ENCODE measurements around the gene PPP1R3E. TPM values are rescaled to one million over a fixed set of nuclear protein-coding genes. Genes with fewer than 3 reads are reported as not detected.

PPP1R3E gene
- total RNA-seq, 1 donor from 2014 or later: 14.6 TPM

GRCh38 chr14:23296012-23296777 is 6.5 kb downstream of the PPP1R3E start:
- ATAC-seq (no peak), DNase-seq (no peak)
- Histone ChIP-seq H3K27me3 (no peaks in the 10 kb centered on the region), H3K27ac (no peak overlapping the region), H3K9me3 (no peaks in the 10 kb centered on the region), H3K36me3 (peaks cover 18% of the 10 kb centered on the region), H3K4me3 (no peak overlapping the region), H3K4me1 (peaks cover 21% of the 10 kb centered on the region)
- no peak for TF ChIP-seq CTCF (IDR thresholded peaks at IDR 0.05)
- intact Hi-C loops (cut with DNase I): no loop called here

DNA sequence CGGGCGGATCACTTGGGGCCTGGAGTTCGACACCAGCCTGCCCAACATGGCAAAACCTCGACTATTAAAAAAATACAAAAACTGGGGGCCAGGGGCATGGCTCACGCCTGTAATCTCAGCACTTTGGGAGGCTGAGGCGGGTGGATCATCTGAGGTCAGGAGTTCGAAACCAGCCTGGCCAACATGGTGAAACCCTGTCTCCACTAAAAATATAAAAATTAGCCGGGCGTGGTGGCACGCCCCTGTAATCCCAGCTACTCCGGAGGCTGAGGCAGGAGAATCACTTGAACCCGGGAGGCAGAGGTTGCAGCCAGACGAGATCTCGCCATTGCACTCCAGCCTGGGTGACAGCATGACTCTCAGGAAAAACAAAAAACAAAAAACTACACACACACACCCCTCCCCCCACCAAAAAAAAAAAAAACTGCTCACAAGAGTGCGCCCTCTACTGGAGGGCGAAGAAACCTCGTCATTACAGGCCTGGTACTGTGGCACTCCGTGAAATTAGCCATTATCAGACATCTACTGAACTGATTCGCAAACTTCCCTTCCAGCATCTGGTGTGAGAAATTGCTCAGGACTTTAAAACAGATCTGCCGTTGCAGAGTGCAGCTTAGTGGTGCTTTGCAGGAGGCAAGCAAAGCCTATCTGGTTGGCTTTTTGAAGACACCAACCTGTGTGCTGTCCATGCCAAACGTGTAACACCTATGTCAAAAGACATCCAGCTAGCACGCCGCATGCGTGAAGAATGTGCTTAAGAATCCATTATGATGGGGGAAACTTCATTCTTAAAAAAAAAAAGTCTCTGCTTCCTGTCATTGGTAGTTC is 7.7 kb downstream of the PPP1R3E start:
- Histone ChIP-seq H3K27ac (no peak overlapping the region), H3K9me3 (no peaks in the 10 kb centered on the region), H3K27me3 (no peaks in the 10 kb centered on the region), H3K4me1 (peaks cover 14% of the 10 kb centered on the region), H3K36me3 (peaks cover 18% of the 10 kb centered on the region), H3K4me3 (no peak overlapping the region)
- peak; percentile 88 for ATAC-seq
- TF ChIP-seq CTCF (IDR thresholded peaks at IDR 0.05): peak; percentile 86
- no peak for DNase-seq
- intact Hi-C loops (cut with DNase I): no loop called here

- no peaks in the 10 kb centered on the region for H3K9me3 ChIP-seq
- H3K4me1 ChIP-seq: peaks cover 21% of the 10 kb centered on the region
- H3K4me3 ChIP-seq: peak overlapping the region; percentile 95
- intact Hi-C loops (cut with DNase I): no loop called here
- no peak for TF ChIP-seq CTCF (IDR thresholded peaks at IDR 0.05)
- DNase-seq: no peak
- peak overlapping the region; percentile 98 for H3K27ac ChIP-seq
- no peaks in the 10 kb centered on the region for H3K36me3 ChIP-seq
- no peak for ATAC-seq
- no peaks in the 10 kb centered on the region for H3K27me3 ChIP-seq
These were observed 15.7 kb downstream of the PPP1R3E start for GRCh38 chr14:23286902-23287479.

- intact Hi-C loops (cut with DNase I): no loop called here
- peak; percentile 27 for TF ChIP-seq CTCF (IDR thresholded peaks at IDR 0.05)
- H3K4me3 ChIP-seq: peak within 1 kb of the TSS; percentile 95
These were observed 16.4 kb downstream of the PPP1R3E start, which contains the start of gene HOMEZ for GRCh38 chr14:23286020-23286901. TSS of gene HOMEZ (minus strand) at chr14:23286132. CDS start at chr14:23285952, 180 bp downstream.

GRCh38 chr14:23285530-23286019 is 17.1 kb downstream of the PPP1R3E start:
- ATAC-seq (no peak), DNase-seq (peak; percentile 65)
- Histone ChIP-seq H3K27me3 (no peaks in the 10 kb centered on the region), H3K4me3 (peak overlapping the region; percentile 95), H3K36me3 (no peaks in the 10 kb centered on the region), H3K4me1 (peaks cover 21% of the 10 kb centered on the region), H3K9me3 (no peaks in the 10 kb centered on the region), H3K27ac (peak overlapping the region; percentile 98)
- intact Hi-C loops (cut with DNase I): no loop called here
- TF ChIP-seq CTCF (IDR thresholded peaks at IDR 0.05): no peak

More at GRCh38 chr14:23286020-23286901, 16.4 kb downstream of the PPP1R3E start, which contains the start of gene HOMEZ:
- ATAC-seq (peak; percentile 99), DNase-seq (peak; percentile 100)
- H3K4me1 ChIP-seq: peaks cover 21% of the 10 kb centered on the region
- no peaks in the 10 kb centered on the region for H3K36me3 ChIP-seq
- no peaks in the 10 kb centered on the region for H3K9me3 ChIP-seq
- H3K27ac ChIP-seq: peak within 1 kb of the TSS; percentile 98
- H3K27me3 ChIP-seq: no peaks in the 10 kb centered on the region
